ENCODE data around the gene ITGB8. TPM values are rescaled to one million over a fixed set of nuclear protein-coding genes. Genes with fewer than 3 reads are reported as not detected.
A peak's percentile ranks its signal among the peaks of the same experiment; 100 is the strongest.

ITGB8 gene
- total RNA-seq, 1 experiment from 2014 or later, result 2.4 TPM

DNA sequence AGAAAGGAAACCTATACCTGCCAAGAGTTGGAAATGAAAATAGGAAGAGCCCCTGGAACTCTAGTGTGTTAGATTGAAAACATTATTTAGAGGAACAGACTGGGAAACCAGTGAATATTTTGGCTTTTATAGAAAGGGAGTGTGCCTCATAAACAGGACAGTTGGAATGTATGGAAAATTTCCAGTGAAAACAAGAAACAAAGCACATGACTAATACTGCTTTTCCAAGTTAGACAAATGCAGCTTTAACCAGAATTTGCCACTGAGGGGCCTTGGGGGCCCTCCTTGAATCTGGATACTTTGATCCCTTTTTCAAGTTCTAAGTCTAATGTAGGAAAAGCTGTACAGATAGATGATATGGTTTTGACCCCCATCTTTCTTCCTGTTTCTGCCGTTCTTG lies 21.2 kb downstream of the ITGB8 start:
- peak overlapping the region; percentile 65 for H3K27ac ChIP-seq (ENCODE audit: low read depth, low read length)
- peak overlapping the region; percentile 90 for H2AFZ ChIP-seq (ENCODE audit: low read depth, low read length, poor library complexity, severe bottlenecking)
- DNase-seq (ENCODE audit: low read depth, low spot score) (no peak), ATAC-seq (0 out of 2 replicates have a peak, but pooled peaks have one; percentile 4)
- RAD21 ChIA-PET (ENCODE audit: low non-redundant PET in 1 of 2, low total read pairs in 2 of 2, uncharacterized antibody in 2 of 2, unreplicated experiment in 2 of 2), result no interaction called here
- peak overlapping the region; percentile 69 for H3K4me2 ChIP-seq (ENCODE audit: low read length)
- CTCF ChIA-PET, result interaction anchor here (0.8 kb wide), 1 partner anchor 9 kb away, joined by 3 read pairs; no protein-coding TSS in a partner anchor
- intact Hi-C loops (cut with micrococcal nuclease), result loop anchor here (5.0 kb wide), 1 partner anchor 135 kb away; the partner anchor contains the start of gene MACC1
- no peaks in the 10 kb centered on the region for H4K20me1 ChIP-seq (ENCODE audit: insufficient read depth)
- POLR2A ChIA-PET, result interaction anchor here (0.6 kb wide), 1 partner anchor 71 kb away, joined by 3 read pairs; no protein-coding TSS in a partner anchor
- H3K4me3 ChIP-seq (replicated peaks in 1 of 2; ENCODE audit: low read depth in 1 of 2, low read length in 2 of 2), result peak overlapping the region in 1 of 2 experiments; percentile 39; a peak in 2 of 4 replicates
- H3K79me2 ChIP-seq (ENCODE audit: insufficient read depth, low read length), result no peaks in the 10 kb centered on the region
- no peaks in the 10 kb centered on the region for H3K9me3 ChIP-seq (ENCODE audit: control insufficient read depth in 1 of 2, insufficient read depth in 1 of 2, low read depth in 1 of 2, low read length in 2 of 2)
- no peaks in the 10 kb centered on the region for H3K9me2 ChIP-seq (ENCODE audit: insufficient read depth)
- no peaks in the 10 kb centered on the region for H3K27me3 ChIP-seq (ENCODE audit: insufficient read depth, low read length)
- H3K4me1 ChIP-seq (ENCODE audit: control insufficient read depth in 1 of 2, insufficient read depth in 2 of 2, low read length in 2 of 2), result peaks cover 28 to 33% of the 10 kb centered on the region in 2 experiments
- H3K36me3 ChIP-seq (ENCODE audit: control insufficient read depth in 1 of 2, insufficient read depth in 2 of 2, low read length in 2 of 2), result no peaks in the 10 kb centered on the region
- BruUV-seq (replicated peaks), result no TSS peak
- peak overlapping the region; percentile 34 for H3K9ac ChIP-seq (ENCODE audit: low read length)
- TF ChIP-seq, protein P1, sequence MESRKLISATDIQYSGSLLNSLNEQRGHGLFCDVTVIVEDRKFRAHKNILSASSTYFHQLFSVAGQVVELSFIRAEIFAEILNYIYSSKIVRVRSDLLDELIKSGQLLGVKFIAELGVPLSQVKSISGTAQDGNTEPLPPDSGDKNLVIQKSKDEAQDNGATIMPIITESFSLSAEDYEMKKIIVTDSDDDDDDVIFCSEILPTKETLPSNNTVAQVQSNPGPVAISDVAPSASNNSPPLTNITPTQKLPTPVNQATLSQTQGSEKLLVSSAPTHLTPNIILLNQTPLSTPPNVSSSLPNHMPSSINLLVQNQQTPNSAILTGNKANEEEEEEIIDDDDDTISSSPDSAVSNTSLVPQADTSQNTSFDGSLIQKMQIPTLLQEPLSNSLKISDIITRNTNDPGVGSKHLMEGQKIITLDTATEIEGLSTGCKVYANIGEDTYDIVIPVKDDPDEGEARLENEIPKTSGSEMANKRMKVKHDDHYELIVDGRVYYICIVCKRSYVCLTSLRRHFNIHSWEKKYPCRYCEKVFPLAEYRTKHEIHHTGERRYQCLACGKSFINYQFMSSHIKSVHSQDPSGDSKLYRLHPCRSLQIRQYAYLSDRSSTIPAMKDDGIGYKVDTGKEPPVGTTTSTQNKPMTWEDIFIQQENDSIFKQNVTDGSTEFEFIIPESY (IDR thresholded peaks at IDR 0.05; ENCODE audit: extremely low read depth, insufficient replicate concordance, low read length), result no peak
- TF ChIP-seq SRF (IDR thresholded peaks at IDR 0.05; ENCODE audit: low read depth) (no peak), ELF1 (IDR thresholded peaks at IDR 0.05; ENCODE audit: borderline replicate concordance, low read depth) (no peak), JUND (IDR thresholded peaks at IDR 0.05) (peak; percentile 16; the same call in 1 of the 2 replicates), YY1 (IDR thresholded peaks at IDR 0.05; ENCODE audit: extremely low read depth, insufficient replicate concordance, low read depth, low read length) (no peak), ZFX (IDR thresholded peaks at IDR 0.05) (no peak), EZH2 (IDR thresholded peaks at IDR 0.05) (no peak), RAD21 (IDR thresholded peaks at IDR 0.05; ENCODE audit: low read depth) (no peak), EGR1 (IDR thresholded peaks at IDR 0.05; ENCODE audit: low read depth) (no peak), TCF7L2 (IDR thresholded peaks at IDR 0.05; ENCODE audit: borderline replicate concordance, extremely low read depth, insufficient read depth, insufficient read length) (no peak), CBX3 (IDR thresholded peaks at IDR 0.05; ENCODE audit: low read depth) (peak; percentile 23; the same call in 1 of the 2 replicates), FOSL1 (IDR thresholded peaks at IDR 0.05; ENCODE audit: low read depth) (0 out of 2 replicates have a peak, but pooled peaks have one; percentile 17), SP1 (IDR thresholded peaks at IDR 0.05; ENCODE audit: low read depth) (peak; percentile 40)
- TF ChIP-seq, protein P2, sequence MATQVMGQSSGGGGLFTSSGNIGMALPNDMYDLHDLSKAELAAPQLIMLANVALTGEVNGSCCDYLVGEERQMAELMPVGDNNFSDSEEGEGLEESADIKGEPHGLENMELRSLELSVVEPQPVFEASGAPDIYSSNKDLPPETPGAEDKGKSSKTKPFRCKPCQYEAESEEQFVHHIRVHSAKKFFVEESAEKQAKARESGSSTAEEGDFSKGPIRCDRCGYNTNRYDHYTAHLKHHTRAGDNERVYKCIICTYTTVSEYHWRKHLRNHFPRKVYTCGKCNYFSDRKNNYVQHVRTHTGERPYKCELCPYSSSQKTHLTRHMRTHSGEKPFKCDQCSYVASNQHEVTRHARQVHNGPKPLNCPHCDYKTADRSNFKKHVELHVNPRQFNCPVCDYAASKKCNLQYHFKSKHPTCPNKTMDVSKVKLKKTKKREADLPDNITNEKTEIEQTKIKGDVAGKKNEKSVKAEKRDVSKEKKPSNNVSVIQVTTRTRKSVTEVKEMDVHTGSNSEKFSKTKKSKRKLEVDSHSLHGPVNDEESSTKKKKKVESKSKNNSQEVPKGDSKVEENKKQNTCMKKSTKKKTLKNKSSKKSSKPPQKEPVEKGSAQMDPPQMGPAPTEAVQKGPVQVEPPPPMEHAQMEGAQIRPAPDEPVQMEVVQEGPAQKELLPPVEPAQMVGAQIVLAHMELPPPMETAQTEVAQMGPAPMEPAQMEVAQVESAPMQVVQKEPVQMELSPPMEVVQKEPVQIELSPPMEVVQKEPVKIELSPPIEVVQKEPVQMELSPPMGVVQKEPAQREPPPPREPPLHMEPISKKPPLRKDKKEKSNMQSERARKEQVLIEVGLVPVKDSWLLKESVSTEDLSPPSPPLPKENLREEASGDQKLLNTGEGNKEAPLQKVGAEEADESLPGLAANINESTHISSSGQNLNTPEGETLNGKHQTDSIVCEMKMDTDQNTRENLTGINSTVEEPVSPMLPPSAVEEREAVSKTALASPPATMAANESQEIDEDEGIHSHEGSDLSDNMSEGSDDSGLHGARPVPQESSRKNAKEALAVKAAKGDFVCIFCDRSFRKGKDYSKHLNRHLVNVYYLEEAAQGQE (IDR thresholded peaks at IDR 0.05; ENCODE audit: low read depth), result no peak
- TF ChIP-seq, protein P3, sequence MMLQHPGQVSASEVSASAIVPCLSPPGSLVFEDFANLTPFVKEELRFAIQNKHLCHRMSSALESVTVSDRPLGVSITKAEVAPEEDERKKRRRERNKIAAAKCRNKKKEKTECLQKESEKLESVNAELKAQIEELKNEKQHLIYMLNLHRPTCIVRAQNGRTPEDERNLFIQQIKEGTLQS (IDR thresholded peaks at IDR 0.05), result no peak
